Pancreas (tissue), 10 donors: ENCODE data around the gene KDR. TPM values are rescaled to one million over a fixed set of nuclear protein-coding genes. Genes with fewer than 3 reads are reported as not detected.

Experiments
- ATAC-seq, 4 donors: fragments of 200-7000 bp; cut with Tn5 transposase; one replicate each; pipeline versions ENCODE4 v1.8.0 to v1.9.1; 2020; ENCODE audit warnings: mild to moderate bottlenecking in 4 of 4, moderate library complexity in 4 of 4
- DNase-seq, 6 donors: peaks; one replicate each; pipeline ENCODE4 v3.0.0-alpha.2; 2020
- FAIRE-seq: peaks from 2 replicates; lab custom pipeline; 2012; peaks lifted over from hg19 to GRCh38; lab: Jason Lieb, UNC
- H3K27ac ChIP-seq, 4 donors: fragments of 200-600 bp; sonication (generic); 1 replicate in 3 of 4; 2 replicates in 1 of 4; pipeline versions ENCODE4 v1.5.0 to v1.8.0; 2020
- H3K27me3 ChIP-seq, 4 donors: fragments of 200-600 bp; one replicate each; pipeline ENCODE4 v1.8.0; 2021
- H3K36me3 ChIP-seq, 3 donors: fragments of 200-600 bp; sonication (generic) in 1 of 3; one replicate each; pipeline versions ENCODE4 v1.5.0 to v1.8.0; 2020 to 2021
- H3K4me1 ChIP-seq, 3 donors: fragments of 200-600 bp; one replicate each; pipeline ENCODE4 v1.8.0; 2021
- H3K4me3 ChIP-seq, 4 donors: fragments of 200-600 bp; sonication (generic) in 2 of 4; one replicate each; pipeline versions ENCODE4 v1.5.0 to v1.8.0; 2020 to 2021
- H3K9me3 ChIP-seq, 4 donors: fragments of 200-600 bp; one replicate each; pipeline ENCODE4 v1.8.0; 2021
- WGBS, 2 donors: extraction: QIAGEN DNeasy Blood & Tissue Kit; methylation state at CpG; one replicate each; pipeline ENCODE4 v1.1.7; 2013; 5-methylcytosine and 5-hydroxymethylcytosine counted together
- intact Hi-C, 3 donors: fragments of 100-400 bp; cut with DNase I; formaldehyde crosslinking; loops; one replicate each; pipeline versions ENCODE4 v1.11.1 to v1.14.2; 2022
- polyA plus RNA-seq, 2 donors: library from polyadenylated mRNA; stranded (reverse); fragments of 200-250 nt; gene quantifications; one replicate each; pipeline ENCODE4 v1.2.3, GENCODE V29; 2013
- total RNA-seq, 6 donors: library from RNA; stranded (reverse); fragmentation: NEBNext Ultra II Directional in 4 of 6; extraction: Animal tissue kit (Norgen Biotek cat#: 25700) in 4 of 6; gene quantifications; one replicate each; pipeline versions ENCODE4 v1.2.1 to v1.2.4, GENCODE V29; 2021 to 2023
- TF ChIP-seq, protein P1 (sequence below), 4 donors: fragments of 200-600 bp; sonication (generic) in 3 of 4; IDR thresholded peaks; one replicate each; pipeline versions ENCODE4 v1.5.0 to v1.8.0; 2021; ENCODE audit warnings: antibody characterized with exemption in 4 of 4
- donor health status: healthy with polysubstance abuse.
- donor health status: DM: no; HTN: no; CAD: no; lungs with moderate emphysema.
- donor health status: DM: no; HTN: no; CAD: no.
- donor health status: control.
- donor health status: control.
- donor health status: Bipolar disorder and iron deficiency.
- donor health status: DM: yes; HTN: yes; CAD: no.
- donor health status: DM: no; HTN: no; CAD: no.
- donor health status: DM: no; HTN: no; CAD: no.
- donor health status: DM: yes; HTN: yes; CAD: no.

The KDR gene
- total and polyA plus RNA-seq, 8 donors, result 1.6 to 9.1 (median 4.8) TPM

DNA sequence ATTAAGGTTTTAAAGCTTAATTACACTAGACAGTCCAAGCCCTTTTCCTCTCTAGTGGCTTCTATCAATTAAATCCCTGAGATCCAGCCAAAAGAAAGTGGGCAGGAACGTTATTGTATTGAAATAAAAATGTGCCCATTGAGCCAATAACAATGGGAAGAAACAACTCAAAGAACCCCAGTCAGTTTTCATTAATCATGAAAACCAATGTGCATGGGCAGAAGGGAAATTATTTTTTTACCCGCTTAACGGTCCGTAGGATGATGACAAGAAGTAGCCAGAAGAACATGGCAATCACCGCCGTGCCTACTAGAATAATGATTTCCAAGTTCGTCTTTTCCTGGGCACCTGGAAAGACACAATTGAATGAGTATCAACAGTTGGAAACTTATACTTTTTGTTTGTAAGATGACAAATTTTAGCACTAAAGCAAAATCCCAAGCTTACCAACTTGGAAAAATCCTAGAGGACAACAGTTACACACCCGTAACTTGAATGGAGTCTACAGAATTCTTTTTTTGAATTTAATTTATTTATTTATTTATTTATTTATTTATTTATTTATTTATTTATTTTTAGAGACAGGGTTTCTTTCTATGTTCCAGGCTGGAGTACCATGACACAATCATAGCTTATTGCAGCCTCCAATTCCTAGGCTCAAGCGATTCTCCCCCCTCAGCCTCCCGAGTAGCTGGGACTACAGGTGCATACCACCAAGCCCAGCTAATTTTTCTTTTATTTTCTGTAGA, 26.8 kb downstream of the KDR start:
- intact Hi-C loops, result no loop called here
- TF ChIP-seq, protein P1, sequence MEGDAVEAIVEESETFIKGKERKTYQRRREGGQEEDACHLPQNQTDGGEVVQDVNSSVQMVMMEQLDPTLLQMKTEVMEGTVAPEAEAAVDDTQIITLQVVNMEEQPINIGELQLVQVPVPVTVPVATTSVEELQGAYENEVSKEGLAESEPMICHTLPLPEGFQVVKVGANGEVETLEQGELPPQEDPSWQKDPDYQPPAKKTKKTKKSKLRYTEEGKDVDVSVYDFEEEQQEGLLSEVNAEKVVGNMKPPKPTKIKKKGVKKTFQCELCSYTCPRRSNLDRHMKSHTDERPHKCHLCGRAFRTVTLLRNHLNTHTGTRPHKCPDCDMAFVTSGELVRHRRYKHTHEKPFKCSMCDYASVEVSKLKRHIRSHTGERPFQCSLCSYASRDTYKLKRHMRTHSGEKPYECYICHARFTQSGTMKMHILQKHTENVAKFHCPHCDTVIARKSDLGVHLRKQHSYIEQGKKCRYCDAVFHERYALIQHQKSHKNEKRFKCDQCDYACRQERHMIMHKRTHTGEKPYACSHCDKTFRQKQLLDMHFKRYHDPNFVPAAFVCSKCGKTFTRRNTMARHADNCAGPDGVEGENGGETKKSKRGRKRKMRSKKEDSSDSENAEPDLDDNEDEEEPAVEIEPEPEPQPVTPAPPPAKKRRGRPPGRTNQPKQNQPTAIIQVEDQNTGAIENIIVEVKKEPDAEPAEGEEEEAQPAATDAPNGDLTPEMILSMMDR (IDR thresholded peaks at IDR 0.05), result no peak
- ATAC-seq (no peak), FAIRE-seq (no peak), DNase-seq (no peak)
- 74 to 82% methylated on average over 10 of the region's 10 CpGs for WGBS, 2 donors
- H3K27ac ChIP-seq, result no peak overlapping the region
- H3K27me3 ChIP-seq, result no peaks in the 10 kb centered on the region
- no peak overlapping the region for H3K4me3 ChIP-seq
- H3K9me3 ChIP-seq, result no peaks in the 10 kb centered on the region
- no peaks in the 10 kb centered on the region for H3K4me1 ChIP-seq
- H3K36me3 ChIP-seq, result no peaks in the 10 kb centered on the region

DNA sequence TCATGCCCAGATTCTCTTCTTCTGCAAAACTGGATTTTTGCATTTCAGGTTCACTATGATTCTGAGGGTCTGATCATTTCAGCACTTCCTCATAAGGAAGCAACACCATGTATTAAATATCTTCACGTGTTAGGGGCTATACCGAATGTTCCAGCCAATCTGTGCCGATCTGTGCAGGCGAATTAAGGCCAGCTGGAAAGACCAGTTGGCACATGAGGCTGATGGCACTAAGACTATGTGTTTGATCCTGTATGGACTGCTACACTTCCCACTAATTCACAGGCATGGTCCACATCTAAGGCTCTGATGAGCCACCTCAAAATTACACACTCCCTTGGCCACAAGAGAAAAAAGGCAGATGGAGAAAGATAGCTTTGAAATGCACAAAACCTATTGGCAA, 28.8 kb downstream of the KDR start:
- H3K9me3 ChIP-seq, result no peaks in the 10 kb centered on the region
- TF ChIP-seq, protein P1 (IDR thresholded peaks at IDR 0.05), result no peak
- intact Hi-C loops, result no loop called here
- ATAC-seq, result no peak
- no peak for FAIRE-seq
- no peaks in the 10 kb centered on the region for H3K4me1 ChIP-seq
- no peak for DNase-seq
- H3K36me3 ChIP-seq, result no peaks in the 10 kb centered on the region
- WGBS, 2 donors, result 58% methylated on average over 4 of the region's 4 CpGs
- H3K27me3 ChIP-seq, result no peaks in the 10 kb centered on the region
- no peak overlapping the region for H3K4me3 ChIP-seq
- no peak overlapping the region for H3K27ac ChIP-seq

DNA sequence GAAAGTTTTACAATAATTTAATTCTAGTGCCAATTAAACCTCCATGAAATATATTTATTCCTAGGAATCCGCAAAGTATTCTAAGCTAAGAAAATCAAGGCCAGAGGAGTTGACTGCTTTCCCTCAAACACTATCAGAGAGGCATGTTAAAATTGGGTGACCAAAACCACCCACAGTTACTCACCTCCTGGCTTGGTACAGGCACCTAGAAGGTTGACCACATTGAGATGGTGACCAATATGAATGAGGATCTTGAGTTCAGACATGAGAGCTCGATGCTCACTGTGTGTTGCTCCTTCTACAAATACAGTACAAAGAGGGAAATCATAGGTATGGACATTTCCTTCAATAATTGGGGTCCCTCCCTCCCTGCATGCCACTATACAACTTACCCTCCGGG, 29.4 kb downstream of the KDR start:
- H3K27me3 ChIP-seq, result no peaks in the 10 kb centered on the region
- H3K9me3 ChIP-seq, result no peaks in the 10 kb centered on the region
- H3K27ac ChIP-seq, result no peak overlapping the region
- H3K4me3 ChIP-seq, result no peak overlapping the region
- WGBS, 2 donors, result 59 to 63% methylated on average over 3 of the region's 3 CpGs
- FAIRE-seq (no peak), ATAC-seq (no peak), DNase-seq (no peak)
- no peaks in the 10 kb centered on the region for H3K4me1 ChIP-seq
- intact Hi-C loops, result no loop called here
- TF ChIP-seq, protein P1 (IDR thresholded peaks at IDR 0.05), result no peak
- H3K36me3 ChIP-seq, result no peaks in the 10 kb centered on the region

DNA sequence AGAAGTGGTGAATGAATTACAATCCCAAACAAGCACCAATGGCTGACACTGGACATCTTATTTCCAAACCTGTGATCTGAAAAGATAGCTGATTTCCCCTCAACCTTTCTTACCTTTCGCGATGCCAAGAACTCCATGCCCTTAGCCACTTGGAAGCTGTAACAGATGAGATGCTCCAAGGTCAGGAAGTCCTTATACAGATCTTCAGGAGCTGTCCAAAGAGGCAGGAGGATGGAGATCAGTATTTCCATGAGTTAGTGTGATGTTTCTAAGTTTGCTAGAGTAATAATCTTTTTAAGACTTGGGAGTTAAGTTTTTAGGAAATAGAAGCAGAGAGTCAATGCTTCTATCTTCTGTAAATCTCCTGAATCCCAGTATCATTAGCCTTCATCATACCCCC, 32.9 kb downstream of the KDR start:
- Histone ChIP-seq H3K4me3 (no peak overlapping the region), H3K9me3 (no peaks in the 10 kb centered on the region), H3K36me3 (no peaks in the 10 kb centered on the region), H3K27me3 (no peaks in the 10 kb centered on the region), H3K4me1 (no peaks in the 10 kb centered on the region), H3K27ac (no peak overlapping the region)
- WGBS, 2 donors, result 87 to 89% methylated on average over 2 of the region's 2 CpGs
- intact Hi-C loops, result no loop called here
- FAIRE-seq (no peak), ATAC-seq (no peak), DNase-seq (no peak)
- TF ChIP-seq, protein P1 (IDR thresholded peaks at IDR 0.05), result no peak

DNA sequence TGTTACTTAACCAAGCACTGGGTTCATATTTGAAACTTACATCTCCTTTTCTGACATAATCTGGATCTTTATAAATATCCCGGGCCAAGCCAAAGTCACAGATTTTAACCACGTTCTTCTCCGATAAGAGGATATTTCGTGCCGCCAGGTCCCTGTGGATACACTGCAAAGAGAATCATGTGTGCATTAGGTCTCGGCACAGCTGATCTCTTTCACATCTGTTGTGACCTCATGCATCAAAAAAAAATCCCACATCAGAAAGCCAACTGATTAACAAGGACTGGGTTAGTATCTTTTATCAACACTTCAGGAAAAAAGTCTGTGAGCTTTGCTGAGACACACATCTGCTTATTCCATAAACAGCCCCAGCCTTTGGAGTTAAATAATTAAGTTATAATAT, 35.5 kb downstream of the KDR start:
- FAIRE-seq (no peak), DNase-seq (no peak), ATAC-seq (no peak)
- no peak overlapping the region for H3K4me3 ChIP-seq
- intact Hi-C loops, result no loop called here
- no peaks in the 10 kb centered on the region for H3K36me3 ChIP-seq
- TF ChIP-seq, protein P1 (IDR thresholded peaks at IDR 0.05), result no peak
- no peaks in the 10 kb centered on the region for H3K9me3 ChIP-seq
- H3K4me1 ChIP-seq, result no peaks in the 10 kb centered on the region
- no peaks in the 10 kb centered on the region for H3K27me3 ChIP-seq
- H3K27ac ChIP-seq, result no peak overlapping the region
- 60 to 80% methylated on average over 6 of the region's 6 CpGs for WGBS, 2 donors
